BE2C (cell line): ENCODE results near the gene DYRK3.

Experiments
- DNase-seq: peaks from one replicate; pipeline ENCODE4 v3.0.0-alpha.2; 2020
- H3K27me3 ChIP-seq: fragments of 250-450 bp; sonication (Bioruptor Pico); 2 replicates; pipeline ENCODE4 v1.5.1; 2020; ENCODE audit warnings: mild to moderate bottlenecking
- H3K36me3 ChIP-seq: fragments of 250-450 bp; sonication (Bioruptor Pico); 2 replicates; pipeline ENCODE4 v1.5.1; 2020; ENCODE audit warnings: mild to moderate bottlenecking
- H3K4me1 ChIP-seq: fragments of 250-450 bp; sonication (Bioruptor Pico); 2 replicates; pipeline ENCODE4 v1.5.1; 2020
- H3K4me3 ChIP-seq: 2 replicates; pipeline ENCODE4 v1.5.1; 2011; ENCODE audit warnings: low read depth, low read length
- H3K9me3 ChIP-seq: fragments of 250-450 bp; sonication (Bioruptor Pico); 2 replicates; pipeline ENCODE4 v1.5.1; 2020
- TF ChIP-seq, protein P1 (sequence below): IDR thresholded peaks from 2 replicates; pipeline ENCODE4 v1.5.1; 2012; ENCODE audit warnings: mild to moderate bottlenecking, low read depth, low read length

The DYRK3 gene

DNA sequence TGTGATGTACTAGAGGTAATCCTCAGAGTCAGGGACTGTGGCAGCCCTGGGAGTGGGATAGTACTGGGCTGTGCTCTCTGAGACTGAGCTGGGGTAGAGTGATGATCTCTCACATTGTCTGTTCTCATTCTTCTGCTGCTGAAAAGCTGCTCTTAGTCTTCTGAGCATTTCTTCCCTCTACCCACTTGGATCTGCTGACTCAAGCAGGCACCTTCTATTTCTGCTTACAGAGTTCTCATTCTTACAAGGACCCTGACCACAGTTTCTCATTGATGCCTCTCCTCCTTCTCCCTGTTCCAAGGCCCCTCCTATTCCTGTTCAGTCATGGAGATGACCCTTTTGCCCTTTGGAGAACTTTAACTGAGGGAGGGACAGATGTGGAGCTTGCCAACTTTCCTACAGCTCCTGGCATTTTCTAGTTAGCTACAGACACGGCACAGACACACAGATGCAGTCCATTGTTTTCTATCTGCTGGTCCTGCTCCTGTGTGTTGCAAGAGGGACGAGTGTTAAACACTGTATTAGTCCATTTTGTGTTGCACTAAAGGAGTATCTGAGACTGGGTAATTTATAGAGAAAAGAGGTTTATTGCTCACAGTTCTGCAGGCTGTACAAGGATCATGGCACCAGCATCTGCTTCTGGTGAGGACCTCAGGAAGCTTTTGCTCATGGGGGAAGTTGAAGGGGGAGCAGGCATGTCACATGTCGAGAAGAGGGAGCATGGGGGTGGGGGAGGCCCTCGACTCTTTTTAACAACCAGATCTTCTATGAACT is 61.7 kb downstream of the DYRK3 start:
- TF ChIP-seq, protein P1, sequence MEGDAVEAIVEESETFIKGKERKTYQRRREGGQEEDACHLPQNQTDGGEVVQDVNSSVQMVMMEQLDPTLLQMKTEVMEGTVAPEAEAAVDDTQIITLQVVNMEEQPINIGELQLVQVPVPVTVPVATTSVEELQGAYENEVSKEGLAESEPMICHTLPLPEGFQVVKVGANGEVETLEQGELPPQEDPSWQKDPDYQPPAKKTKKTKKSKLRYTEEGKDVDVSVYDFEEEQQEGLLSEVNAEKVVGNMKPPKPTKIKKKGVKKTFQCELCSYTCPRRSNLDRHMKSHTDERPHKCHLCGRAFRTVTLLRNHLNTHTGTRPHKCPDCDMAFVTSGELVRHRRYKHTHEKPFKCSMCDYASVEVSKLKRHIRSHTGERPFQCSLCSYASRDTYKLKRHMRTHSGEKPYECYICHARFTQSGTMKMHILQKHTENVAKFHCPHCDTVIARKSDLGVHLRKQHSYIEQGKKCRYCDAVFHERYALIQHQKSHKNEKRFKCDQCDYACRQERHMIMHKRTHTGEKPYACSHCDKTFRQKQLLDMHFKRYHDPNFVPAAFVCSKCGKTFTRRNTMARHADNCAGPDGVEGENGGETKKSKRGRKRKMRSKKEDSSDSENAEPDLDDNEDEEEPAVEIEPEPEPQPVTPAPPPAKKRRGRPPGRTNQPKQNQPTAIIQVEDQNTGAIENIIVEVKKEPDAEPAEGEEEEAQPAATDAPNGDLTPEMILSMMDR: no peak
- H3K36me3 ChIP-seq: no peaks in the 10 kb centered on the region
- DNase-seq: no peak
- H3K4me3 ChIP-seq: no peak overlapping the region
- no peaks in the 10 kb centered on the region; the same call in 1 of the 2 replicates for H3K9me3 ChIP-seq
- no peaks in the 10 kb centered on the region for H3K4me1 ChIP-seq
- H3K27me3 ChIP-seq: no peaks in the 10 kb centered on the region

DNA sequence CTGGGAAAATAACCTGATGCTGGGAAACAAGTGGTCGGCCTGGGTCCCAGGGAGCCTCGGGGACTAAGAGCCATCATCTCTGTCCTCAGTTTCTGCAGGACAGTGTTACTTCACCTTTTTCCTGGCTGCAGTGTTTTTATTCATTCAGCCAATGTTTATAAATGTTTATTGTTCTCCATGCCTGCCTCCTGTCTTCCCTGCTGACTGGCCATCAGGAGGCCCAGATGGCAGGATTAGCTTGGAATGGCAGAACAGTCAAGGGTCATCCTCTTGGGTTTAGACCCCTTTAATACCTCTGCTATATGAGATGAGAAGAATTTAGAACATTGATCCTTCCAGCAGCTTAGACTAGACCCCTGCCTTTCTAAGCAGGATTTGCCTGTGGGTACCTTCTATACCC is 62.7 kb downstream of the DYRK3 start:
- H3K27me3 ChIP-seq: no peaks in the 10 kb centered on the region
- no peaks in the 10 kb centered on the region; the same call in 1 of the 2 replicates for H3K9me3 ChIP-seq
- no peaks in the 10 kb centered on the region for H3K36me3 ChIP-seq
- no peaks in the 10 kb centered on the region for H3K4me1 ChIP-seq
- TF ChIP-seq, protein P1: no peak
- DNase-seq: no peak
- H3K4me3 ChIP-seq: no peak overlapping the region
